HCT116 (cell line): ENCODE data around the gene TLCD5. TPM values are rescaled to one million over a fixed set of nuclear protein-coding genes. Genes with fewer than 3 reads are reported as not detected.

Experiments used
- ATAC-seq: fragments of 200-7000 bp; cut with Tn5 transposase; 2 replicates; pipeline ENCODE4 v1.9.1; 2020; ENCODE audit warnings: mild to moderate bottlenecking, moderate library complexity
- BruUV-seq: library from RNA; stranded (reverse); fragments of 400-500 nt; replicated peaks from 2 replicates; lab custom pipeline; 2021; lab: Mats Ljungman, UMichigan
- CTCF ChIA-PET: fragments of 300-600 bp; sonication (Branson Sonifier 250); formaldehyde crosslinking; loops from one replicate; lab custom pipeline; 2021; ENCODE audit warnings: antibody characterized with exemption; lab: Charles Lee
- POLR2A ChIA-PET: fragments of 300-600, 350-600 bp; sonication (Branson Sonifier 250); formaldehyde crosslinking; loops from one replicate; lab custom pipeline; 2021; ENCODE audit warnings: antibody characterized with exemption; lab: Charles Lee
- RAD21 ChIA-PET, 2 experiments: fragments of 300-600 bp; sonication (Branson Sonifier 250); formaldehyde crosslinking; loops; one replicate each; lab custom pipeline; 2023; ENCODE audit warnings: low total read pairs in 2 of 2; ENCODE audit not compliant: uncharacterized antibody in 2 of 2, unreplicated experiment in 2 of 2, low non-redundant PET in 1 of 2; lab: Charles Lee
- DNase-seq: peaks from one replicate; pipeline ENCODE4 v3.0.0-alpha.2; 2010; ENCODE audit warnings: low read depth, low spot score
- H2AFZ ChIP-seq: fragments of 200-600 bp; shearing (Covaris generic), sonication (generic); 2 replicates; pipeline ENCODE4 v1.6.1; 2017; ENCODE audit warnings: low read depth, mixed run types, mixed read lengths, antibody characterized with exemption, low read length; ENCODE audit not compliant: poor library complexity, severe bottlenecking
- H3K27ac ChIP-seq: 2 replicates; pipeline ENCODE4 v1.5.1; 2012; ENCODE audit warnings: low read depth, low read length
- H3K27me3 ChIP-seq: fragments of 200-600 bp; sonication (generic); 2 replicates; pipeline ENCODE4 v1.6.1; 2016; ENCODE audit warnings: mixed run types, low read length, mixed read lengths; ENCODE audit not compliant: insufficient read depth
- H3K36me3 ChIP-seq, 2 experiments: fragments of 200-500 bp in 1 of 2; fragments of 200-600 bp in 1 of 2; sonication (Bioruptor generic) in 1 of 2; sonication (generic) in 1 of 2; 2 replicates each; pipeline versions ENCODE4 v1.5.1 to v1.6.1; 2014 to 2016; ENCODE audit warnings: low read length in 2 of 2, inconsistent platforms in 1 of 2, mixed read lengths in 1 of 2, mixed run types in 1 of 2; ENCODE audit not compliant: insufficient read depth in 2 of 2, control insufficient read depth in 1 of 2
- H3K4me1 ChIP-seq, 2 experiments: fragments of 200-600 bp in 1 of 2; sonication (generic) in 1 of 2; 2 replicates each; pipeline versions ENCODE4 v1.5.1 to v1.6.1; 2012 to 2017; ENCODE audit warnings: low read length in 2 of 2, inconsistent platforms in 1 of 2, mild to moderate bottlenecking in 1 of 2, mixed read lengths in 1 of 2, mixed run types in 1 of 2, moderate library complexity in 1 of 2; ENCODE audit not compliant: insufficient read depth in 2 of 2, control insufficient read depth in 1 of 2
- H3K4me2 ChIP-seq: fragments of 200-600 bp; sonication (generic); 2 replicates; pipeline ENCODE4 v1.6.1; 2017; ENCODE audit warnings: mixed run types, low read length, mixed read lengths
- H3K4me3 ChIP-seq, 2 experiments: fragments of 200-600 bp in 1 of 2; sonication (generic) in 1 of 2; replicated peaks in 1 of 2; 2 replicates each; pipeline ENCODE4 v1.5.1; 2011 to 2016; ENCODE audit warnings: low read length in 2 of 2, control low read depth in 1 of 2, low read depth in 1 of 2, mild to moderate bottlenecking in 1 of 2, mixed read lengths in 1 of 2, mixed run types in 1 of 2
- H3K79me2 ChIP-seq: fragments of 200-600 bp; sonication (generic); 2 replicates; pipeline ENCODE4 v1.6.1; 2017; ENCODE audit warnings: mild to moderate bottlenecking, mixed run types, low read length, moderate library complexity, mixed read lengths; ENCODE audit not compliant: insufficient read depth
- H3K9ac ChIP-seq: fragments of 200-600 bp; sonication (generic); 2 replicates; pipeline ENCODE4 v1.6.1; 2016; ENCODE audit warnings: low read length, mixed read lengths
- H3K9me2 ChIP-seq: fragments of 200-600 bp; sonication (generic), shearing (Covaris generic); 2 replicates; pipeline ENCODE4 v1.6.1; 2017; ENCODE audit warnings: mixed run types, mild to moderate bottlenecking, moderate library complexity; ENCODE audit not compliant: insufficient read depth
- H3K9me3 ChIP-seq, 2 experiments: fragments of 200-500 bp in 1 of 2; fragments of 200-600 bp in 1 of 2; sonication (Bioruptor generic) in 1 of 2; sonication (generic) in 1 of 2; 2 replicates each; pipeline ENCODE4 v1.6.1; 2014 to 2017; ENCODE audit warnings: low read length in 2 of 2, mixed read lengths in 2 of 2, inconsistent platforms in 1 of 2, low read depth in 1 of 2, mild to moderate bottlenecking in 1 of 2, mixed run types in 1 of 2, moderate library complexity in 1 of 2; ENCODE audit not compliant: control insufficient read depth in 1 of 2, insufficient read depth in 1 of 2
- H4K20me1 ChIP-seq: fragments of 200-600 bp; sonication (generic), shearing (Covaris generic); 2 replicates; pipeline ENCODE4 v1.6.1; 2017; ENCODE audit warnings: mixed run types, mild to moderate bottlenecking, moderate library complexity; ENCODE audit not compliant: insufficient read depth
- CTCF ChIP-seq, 3 experiments: fragments of 200-600 bp in 1 of 3; sonication (generic) in 1 of 3; IDR thresholded peaks in 2 of 3; conservative IDR thresholded peaks in 1 of 3; 2 replicates each; pipeline ENCODE4 v1.5.1; 2012 to 2017; ENCODE audit warnings: low read depth in 2 of 3, low read length in 2 of 3, antibody characterized with exemption in 1 of 3, borderline replicate concordance in 1 of 3, control low read depth in 1 of 3, mild to moderate bottlenecking in 1 of 3, mixed read lengths in 1 of 3, mixed run types in 1 of 3, moderate library complexity in 1 of 3; ENCODE audit not compliant: insufficient read depth in 1 of 3
- EGR1 ChIP-seq: IDR thresholded peaks from 2 replicates; pipeline ENCODE4 v1.6.1; 2012; ENCODE audit warnings: low read depth
- EZH2 ChIP-seq: fragments of 200-600 bp; sonication (generic); IDR thresholded peaks from 2 replicates; pipeline ENCODE4 v1.6.1; 2017; ENCODE audit warnings: antibody characterized with exemption, mixed run types
- FOSL1 ChIP-seq: IDR thresholded peaks from 2 replicates; pipeline ENCODE4 v1.6.1; 2012; ENCODE audit warnings: low read depth
- JUND ChIP-seq: IDR thresholded peaks from 2 replicates; pipeline ENCODE4 v1.6.1; 2012
- MAX ChIP-seq: IDR thresholded peaks from 2 replicates; pipeline ENCODE4 v1.6.1; 2012
- POLR2A ChIP-seq: IDR thresholded peaks from 2 replicates; pipeline ENCODE4 v1.7.0; 2011; ENCODE audit warnings: borderline replicate concordance; ENCODE audit not compliant: insufficient read depth, insufficient read length; ENCODE audit errors: extremely low read depth
- SIN3A ChIP-seq: IDR thresholded peaks from 2 replicates; pipeline ENCODE4 v1.6.1; 2012; ENCODE audit warnings: low read depth
- SP1 ChIP-seq: IDR thresholded peaks from 2 replicates; pipeline ENCODE4 v1.6.1; 2012; ENCODE audit warnings: low read depth
- TCF7L2 ChIP-seq: IDR thresholded peaks from 2 replicates; pipeline ENCODE4 v1.7.0; 2011; ENCODE audit warnings: borderline replicate concordance, inconsistent platforms; ENCODE audit not compliant: insufficient read depth, insufficient read length; ENCODE audit errors: extremely low read depth
- YY1 ChIP-seq: IDR thresholded peaks from 2 replicates; pipeline ENCODE4 v1.6.1; 2011; ENCODE audit warnings: low read length, low read depth, moderate library complexity, mild to moderate bottlenecking; ENCODE audit not compliant: insufficient replicate concordance; ENCODE audit errors: extremely low read depth
- ZFX ChIP-seq: fragments of 450-650 bp; IDR thresholded peaks from 2 replicates; pipeline ENCODE4 v1.6.1; 2017
- intact Hi-C: fragments of 100-400 bp; cut with micrococcal nuclease; formaldehyde crosslinking; loops from 2 replicates; pipeline ENCODE4 v1.10.0; 2022
- total RNA-seq: library from RNA; stranded (reverse); gene quantifications from one replicate; pipeline ENCODE4 v1.2.1, GENCODE V29; 2021; ENCODE audit not compliant: unreplicated experiment
- TF ChIP-seq, protein P1 (sequence below): IDR thresholded peaks from 2 replicates; pipeline ENCODE4 v1.6.1; 2011; ENCODE audit warnings: mild to moderate bottlenecking, low read length, moderate library complexity; ENCODE audit not compliant: insufficient replicate concordance; ENCODE audit errors: extremely low read depth
- TF ChIP-seq, protein P2 (sequence below): IDR thresholded peaks from 2 replicates; pipeline ENCODE4 v1.6.1; 2012

Gene TLCD5
- total RNA-seq, 1 experiment from 2014 or later, result 9.1 TPM

DNA sequence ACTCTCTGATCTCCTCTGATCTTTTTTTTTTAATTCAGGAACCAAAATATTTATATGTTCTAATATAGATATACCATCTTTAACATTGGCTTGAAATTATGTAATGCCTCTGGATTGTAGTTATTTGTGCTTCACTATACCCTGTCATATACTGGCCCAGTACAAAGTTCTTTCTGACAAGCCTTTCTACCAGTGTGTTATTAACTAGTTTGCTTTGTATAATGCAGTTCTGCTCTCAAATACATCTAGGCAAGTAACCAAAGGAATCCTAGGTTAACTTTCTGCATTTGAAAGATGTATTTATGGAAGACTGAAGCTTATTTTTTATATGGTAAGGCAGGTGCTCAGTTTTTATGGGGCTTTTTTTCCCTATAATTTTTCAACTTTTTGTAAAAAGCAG, 47.2 kb downstream of the TLCD5 start:
- H3K9ac ChIP-seq, result no peak overlapping the region
- peaks cover 7 to 17% of the 10 kb centered on the region in 2 experiments for H3K4me1 ChIP-seq
- DNase-seq (no peak), ATAC-seq (no peak)
- H3K9me3 ChIP-seq, result no peaks in the 10 kb centered on the region
- H3K9me2 ChIP-seq, result no peaks in the 10 kb centered on the region
- peaks cover 99% of the 10 kb centered on the region for H3K79me2 ChIP-seq
- H4K20me1 ChIP-seq, result peaks cover 9% of the 10 kb centered on the region; the same call in 1 of the 2 replicates
- H3K36me3 ChIP-seq, result no peaks in the 10 kb centered on the region
- intact Hi-C loops, result no loop called here
- ChIA-PET RAD21 (interaction anchor here in 1 of 2 experiments (0.6 kb wide), 1 partner anchor 135 kb away, joined by 3 read pairs; no protein-coding TSS in a partner anchor), CTCF (no interaction called here), POLR2A (no interaction called here)
- no peak overlapping the region for H2AFZ ChIP-seq
- no peak overlapping the region for H3K27ac ChIP-seq
- BruUV-seq, result no TSS peak
- no peak overlapping the region for H3K4me3 ChIP-seq
- TF ChIP-seq YY1 (no peak), SP1 (no peak), SIN3A (no peak), POLR2A (no peak), TCF7L2 (no peak), EGR1 (no peak), CTCF (IDR thresholded peaks at IDR 0.05 in 2 of 3, conservative IDR thresholded peaks at IDR 0.05 in 1 of 3; ENCODE audit: borderline replicate concordance in 1 of 3, insufficient read depth in 1 of 3, low read depth in 2 of 3, low read length in 2 of 3) (no peak), MAX (no peak), FOSL1 (no peak), EZH2 (no peak), ZFX (no peak), JUND (no peak)
- TF ChIP-seq, protein P1, sequence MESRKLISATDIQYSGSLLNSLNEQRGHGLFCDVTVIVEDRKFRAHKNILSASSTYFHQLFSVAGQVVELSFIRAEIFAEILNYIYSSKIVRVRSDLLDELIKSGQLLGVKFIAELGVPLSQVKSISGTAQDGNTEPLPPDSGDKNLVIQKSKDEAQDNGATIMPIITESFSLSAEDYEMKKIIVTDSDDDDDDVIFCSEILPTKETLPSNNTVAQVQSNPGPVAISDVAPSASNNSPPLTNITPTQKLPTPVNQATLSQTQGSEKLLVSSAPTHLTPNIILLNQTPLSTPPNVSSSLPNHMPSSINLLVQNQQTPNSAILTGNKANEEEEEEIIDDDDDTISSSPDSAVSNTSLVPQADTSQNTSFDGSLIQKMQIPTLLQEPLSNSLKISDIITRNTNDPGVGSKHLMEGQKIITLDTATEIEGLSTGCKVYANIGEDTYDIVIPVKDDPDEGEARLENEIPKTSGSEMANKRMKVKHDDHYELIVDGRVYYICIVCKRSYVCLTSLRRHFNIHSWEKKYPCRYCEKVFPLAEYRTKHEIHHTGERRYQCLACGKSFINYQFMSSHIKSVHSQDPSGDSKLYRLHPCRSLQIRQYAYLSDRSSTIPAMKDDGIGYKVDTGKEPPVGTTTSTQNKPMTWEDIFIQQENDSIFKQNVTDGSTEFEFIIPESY, result no peak
- TF ChIP-seq, protein P2, sequence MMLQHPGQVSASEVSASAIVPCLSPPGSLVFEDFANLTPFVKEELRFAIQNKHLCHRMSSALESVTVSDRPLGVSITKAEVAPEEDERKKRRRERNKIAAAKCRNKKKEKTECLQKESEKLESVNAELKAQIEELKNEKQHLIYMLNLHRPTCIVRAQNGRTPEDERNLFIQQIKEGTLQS, result no peak
- H3K4me2 ChIP-seq, result no peak overlapping the region
- H3K27me3 ChIP-seq, result no peaks in the 10 kb centered on the region
